Breast epithelium (tissue), 4 donors: Measurements from ENCODE around the gene DPY19L3. TPM values are rescaled to one million over a fixed set of nuclear protein-coding genes. Genes with fewer than 3 reads are reported as not detected.

Source experiments
- DNase-seq, 2 donors: peaks; one replicate each; pipeline ENCODE4 v3.0.0-alpha.2; 2019; ENCODE audit warnings: low spot score in 2 of 2
- H3K27ac ChIP-seq, 2 donors: fragments of 200-600 bp; sonication (generic) in 1 of 2; one replicate each; pipeline ENCODE4 v1.5.1; 2016 to 2019; ENCODE audit warnings: mild to moderate bottlenecking in 1 of 2
- H3K27me3 ChIP-seq, 2 donors: fragments of 200-600 bp; sonication (generic) in 1 of 2; one replicate each; pipeline versions ENCODE4 v1.5.1 to v1.6.0; 2017 to 2019; ENCODE audit warnings: control low read depth in 1 of 2, mild to moderate bottlenecking in 1 of 2
- H3K36me3 ChIP-seq: fragments of 200-600 bp; one replicate; pipeline ENCODE4 v1.5.1; 2019
- H3K4me1 ChIP-seq, 2 donors: fragments of 200-600 bp; sonication (generic); one replicate each; pipeline ENCODE4 v1.5.1; 2016 to 2019; ENCODE audit warnings: control low read depth in 1 of 2
- H3K4me3 ChIP-seq, 3 donors: fragments of 200-600 bp; sonication (generic); 1 replicate in 2 of 3; 2 replicates in 1 of 3; pipeline ENCODE4 v1.5.1; 2016 to 2019; ENCODE audit warnings: mild to moderate bottlenecking in 3 of 3, moderate library complexity in 2 of 3
- H3K9me3 ChIP-seq, 2 donors: fragments of 200-600 bp; sonication (generic) in 1 of 2; one replicate each; pipeline ENCODE4 v1.5.1; 2016 to 2019; ENCODE audit warnings: control low read depth in 1 of 2
- POLR2A ChIP-seq: fragments of 450-650 bp; IDR thresholded peaks from one replicate; pipeline ENCODE4 v1.6.1; 2016; ENCODE audit warnings: antibody characterized with exemption, mild to moderate bottlenecking, moderate library complexity
- POLR2AphosphoS5 ChIP-seq, 3 donors: sonication (generic); formaldehyde crosslinking; IDR thresholded peaks; one replicate each; pipeline ENCODE4 v1.6.1; 2017; ENCODE audit warnings: antibody characterized with exemption in 3 of 3
- intact Hi-C: fragments of 100-400 bp; cut with DNase I; formaldehyde crosslinking; loops from one replicate; pipeline ENCODE4 v1.15.1; 2023; ENCODE audit warnings: low total_unique reads
- total RNA-seq, 3 donors: library from RNA; depleted of rRNA; stranded (reverse); fragments of >200 nt; gene quantifications; one replicate each; pipeline ENCODE4 v1.1.0, GENCODE V29; 2016
- TF ChIP-seq, protein P1 (sequence below), 3 donors: fragments of 450-650 bp; IDR thresholded peaks; one replicate each; pipeline ENCODE4 v1.5.1; 2016 to 2017; ENCODE audit warnings: antibody characterized with exemption in 3 of 3, mild to moderate bottlenecking in 3 of 3, moderate library complexity in 3 of 3

DPY19L3 gene
- total RNA-seq, 3 donors from 2014 or later: 23.8 to 33.1 (median 25.8) TPM

DNA sequence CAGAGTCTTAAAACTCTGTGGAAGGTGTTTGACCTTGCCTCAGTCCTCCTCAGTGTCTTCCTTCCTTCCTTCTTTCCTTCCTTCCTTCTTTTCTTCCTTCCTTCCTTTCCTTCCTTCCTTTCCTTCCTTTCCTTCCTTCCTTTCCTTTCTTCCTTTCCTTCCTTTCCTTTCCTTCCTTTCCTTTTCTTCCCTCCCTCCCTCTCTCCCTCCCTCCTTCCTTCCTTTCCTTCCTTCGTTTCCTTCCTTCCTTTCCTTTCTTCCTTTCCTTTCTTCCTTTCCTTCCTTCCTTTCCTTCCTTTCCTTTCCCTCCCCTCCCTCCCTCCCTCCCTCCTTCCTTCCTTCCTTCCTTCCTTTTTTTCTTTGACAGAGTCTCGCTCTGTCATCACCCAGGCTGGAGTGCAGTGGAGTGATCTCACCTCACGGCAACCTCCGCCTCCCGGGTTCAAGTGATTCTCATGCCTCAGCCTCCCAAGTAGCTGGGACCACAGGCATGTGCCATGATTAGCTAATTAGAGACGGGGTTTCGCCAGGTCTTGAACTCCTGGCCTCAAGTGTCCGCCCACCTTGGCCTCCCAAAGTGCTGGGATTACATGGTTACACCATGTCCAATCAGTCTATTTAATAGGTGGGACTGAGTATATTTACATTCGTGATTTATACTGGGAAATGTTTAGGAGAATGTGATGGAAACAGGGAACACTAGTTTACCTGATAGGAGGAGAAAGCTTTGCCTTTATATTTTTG lies 43.8 kb upstream of the DPY19L3 start:
- peaks cover 3% of the 10 kb centered on the region for H3K36me3 ChIP-seq
- TF ChIP-seq POLR2AphosphoS5 (IDR thresholded peaks at IDR 0.05) (no peak), POLR2A (no peak)
- TF ChIP-seq, protein P1, sequence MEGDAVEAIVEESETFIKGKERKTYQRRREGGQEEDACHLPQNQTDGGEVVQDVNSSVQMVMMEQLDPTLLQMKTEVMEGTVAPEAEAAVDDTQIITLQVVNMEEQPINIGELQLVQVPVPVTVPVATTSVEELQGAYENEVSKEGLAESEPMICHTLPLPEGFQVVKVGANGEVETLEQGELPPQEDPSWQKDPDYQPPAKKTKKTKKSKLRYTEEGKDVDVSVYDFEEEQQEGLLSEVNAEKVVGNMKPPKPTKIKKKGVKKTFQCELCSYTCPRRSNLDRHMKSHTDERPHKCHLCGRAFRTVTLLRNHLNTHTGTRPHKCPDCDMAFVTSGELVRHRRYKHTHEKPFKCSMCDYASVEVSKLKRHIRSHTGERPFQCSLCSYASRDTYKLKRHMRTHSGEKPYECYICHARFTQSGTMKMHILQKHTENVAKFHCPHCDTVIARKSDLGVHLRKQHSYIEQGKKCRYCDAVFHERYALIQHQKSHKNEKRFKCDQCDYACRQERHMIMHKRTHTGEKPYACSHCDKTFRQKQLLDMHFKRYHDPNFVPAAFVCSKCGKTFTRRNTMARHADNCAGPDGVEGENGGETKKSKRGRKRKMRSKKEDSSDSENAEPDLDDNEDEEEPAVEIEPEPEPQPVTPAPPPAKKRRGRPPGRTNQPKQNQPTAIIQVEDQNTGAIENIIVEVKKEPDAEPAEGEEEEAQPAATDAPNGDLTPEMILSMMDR (IDR thresholded peaks at IDR 0.05): no peak
- H3K27ac ChIP-seq: peak overlapping the region; percentile 89 to 95
- intact Hi-C loops: no loop called here
- H3K9me3 ChIP-seq: no peaks in the 10 kb centered on the region
- no peak for DNase-seq
- H3K4me3 ChIP-seq: no peak overlapping the region
- no peaks in the 10 kb centered on the region for H3K27me3 ChIP-seq
- H3K4me1 ChIP-seq: peaks cover 0 to 6% of the 10 kb centered on the region in 2 donors

DNA sequence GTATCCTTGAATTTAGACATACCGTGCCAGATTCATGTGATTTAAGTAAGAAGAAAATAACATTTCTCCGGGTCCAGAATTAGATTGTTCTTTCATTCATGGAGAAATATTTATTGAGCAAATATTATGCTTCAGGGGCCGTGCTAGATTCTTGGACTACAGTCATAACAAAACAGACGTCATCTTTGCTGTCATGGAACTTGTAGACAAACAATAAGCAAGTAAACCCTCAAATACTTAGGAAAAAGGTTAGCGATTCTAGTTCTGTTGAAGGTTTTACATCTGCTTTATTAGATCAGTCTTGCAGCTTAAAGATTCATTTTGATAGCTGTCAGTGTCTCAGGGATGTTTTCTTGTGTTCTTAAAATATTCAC lies 43.3 kb upstream of the DPY19L3 start:
- Histone ChIP-seq H3K36me3 (no peaks in the 10 kb centered on the region), H3K27ac (peak overlapping the region; percentile 89 to 95), H3K4me3 (no peak overlapping the region), H3K9me3 (no peaks in the 10 kb centered on the region), H3K27me3 (no peaks in the 10 kb centered on the region), H3K4me1 (peaks cover 0 to 6% of the 10 kb centered on the region in 2 donors)
- TF ChIP-seq POLR2A: no peak
- TF ChIP-seq, protein P1 (IDR thresholded peaks at IDR 0.05): no peak
- no peak for TF ChIP-seq POLR2AphosphoS5 (IDR thresholded peaks at IDR 0.05)
- intact Hi-C loops: no loop called here
- DNase-seq: no peak

DNA sequence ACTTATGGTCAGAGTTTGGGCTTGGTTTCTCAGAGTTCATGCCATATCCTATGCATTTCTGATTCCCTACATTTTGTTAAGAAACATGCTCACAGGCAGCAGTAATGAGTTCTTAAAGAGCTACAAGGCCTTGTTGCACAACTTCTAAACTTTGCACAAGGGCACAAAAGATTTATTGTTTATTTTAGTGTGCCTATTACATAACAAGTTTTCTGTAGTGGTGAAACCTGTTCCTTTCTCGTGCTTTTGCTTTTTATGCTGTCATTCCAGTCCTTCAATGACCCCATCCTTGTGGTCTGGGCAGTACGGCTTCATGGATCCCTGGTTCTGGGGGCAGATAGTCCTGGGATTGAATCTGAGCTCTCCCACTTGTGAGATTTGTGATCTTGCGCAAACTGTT lies 42.4 kb upstream of the DPY19L3 start:
- H3K9me3 ChIP-seq: no peaks in the 10 kb centered on the region
- peak in 2 of 3 donors; percentile 51 to 84 for TF ChIP-seq POLR2AphosphoS5 (IDR thresholded peaks at IDR 0.05)
- TF ChIP-seq, protein P1 (IDR thresholded peaks at IDR 0.05): no peak
- H3K36me3 ChIP-seq: no peaks in the 10 kb centered on the region
- peaks cover 0 to 6% of the 10 kb centered on the region in 2 donors for H3K4me1 ChIP-seq
- intact Hi-C loops: no loop called here
- H3K27me3 ChIP-seq: no peaks in the 10 kb centered on the region
- H3K27ac ChIP-seq: peak overlapping the region; percentile 89 to 95
- H3K4me3 ChIP-seq: no peak overlapping the region
- DNase-seq: peak in 1 of 2 donors; percentile 46

DNA sequence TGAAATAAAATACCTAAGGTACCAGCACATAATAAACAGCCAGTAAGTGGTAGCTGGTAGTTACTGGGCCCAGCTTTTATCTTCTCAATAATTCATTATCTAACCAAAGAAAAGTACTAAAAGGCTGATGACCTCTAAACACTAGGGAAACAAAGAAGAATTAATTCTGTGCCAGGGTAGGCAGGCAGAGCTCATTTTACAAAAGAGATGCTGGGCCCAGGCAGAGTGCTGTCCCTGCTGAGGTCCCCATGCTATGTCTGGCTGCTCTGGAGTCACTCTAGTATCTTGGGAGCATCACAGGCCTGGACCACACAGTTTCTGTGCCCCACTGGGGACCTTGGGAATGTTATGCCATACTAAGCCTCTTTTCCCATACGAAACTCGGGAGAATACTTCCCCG lies 41.9 kb upstream of the DPY19L3 start:
- TF ChIP-seq, protein P1 (IDR thresholded peaks at IDR 0.05): no peak
- TF ChIP-seq POLR2A (no peak), POLR2AphosphoS5 (IDR thresholded peaks at IDR 0.05) (no peak)
- no peaks in the 10 kb centered on the region for H3K27me3 ChIP-seq
- DNase-seq: no peak
- intact Hi-C loops: no loop called here
- peak overlapping the region; percentile 89 to 95 for H3K27ac ChIP-seq
- H3K36me3 ChIP-seq: no peaks in the 10 kb centered on the region
- H3K4me3 ChIP-seq: no peak overlapping the region
- peaks cover 0 to 6% of the 10 kb centered on the region in 2 donors for H3K4me1 ChIP-seq
- no peaks in the 10 kb centered on the region for H3K9me3 ChIP-seq

DNA sequence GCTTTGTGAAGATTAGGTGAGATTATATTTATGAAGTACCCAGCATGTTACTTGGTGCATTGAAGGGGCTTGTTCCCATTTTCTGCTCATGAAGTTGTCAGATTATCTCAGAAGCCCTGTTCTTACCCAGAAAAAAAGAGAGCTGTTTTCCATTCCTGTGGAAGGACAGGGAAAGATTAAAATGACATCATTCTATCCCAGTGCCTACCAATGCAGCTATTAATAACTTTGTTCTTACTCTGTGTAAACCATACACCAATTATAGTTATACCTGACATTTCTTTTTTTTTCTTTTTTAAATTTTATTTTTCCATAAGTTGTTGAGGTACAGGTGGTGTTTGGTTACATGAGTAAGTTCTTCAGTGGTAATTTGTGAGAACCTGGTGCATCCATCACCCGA lies 41.5 kb upstream of the DPY19L3 start:
- no peak for DNase-seq
- Histone ChIP-seq H3K36me3 (no peaks in the 10 kb centered on the region), H3K4me1 (peaks cover 0 to 6% of the 10 kb centered on the region in 2 donors), H3K27me3 (no peaks in the 10 kb centered on the region), H3K9me3 (no peaks in the 10 kb centered on the region), H3K27ac (peak overlapping the region; percentile 89 to 95), H3K4me3 (no peak overlapping the region)
- intact Hi-C loops: no loop called here
- no peak for TF ChIP-seq POLR2A
- TF ChIP-seq, protein P1 (IDR thresholded peaks at IDR 0.05): no peak
- TF ChIP-seq POLR2AphosphoS5 (IDR thresholded peaks at IDR 0.05): no peak
